HG02571 (cell line): ENCODE data around the gene PLIN3.
"Not testable (repeated sequence)": the region's sequence is repeated elsewhere in the genome, so short reads cannot be mapped to it uniquely, and the experiment has no call there.

Experiments used
- ATAC-seq: cut with Tn5 transposase; IDR thresholded peaks from one replicate; pipeline ENCODE4 v1.9.1; 2021; ENCODE audit warnings: mild to moderate bottlenecking, moderate library complexity; ENCODE audit not compliant: unreplicated experiment

Gene PLIN3

GRCh38 chr19:4891066-4891465, 23.6 kb upstream of the PLIN3 start:
- no peak for ATAC-seq

GRCh38 chr19:4889034-4889815, 21.8 kb upstream of the PLIN3 start:
- ATAC-seq, result no peak

- ATAC-seq, result not testable (repeated sequence)
Measured at GRCh38 chr19:4887803-4888202, 20.3 kb upstream of the PLIN3 start.

DNA sequence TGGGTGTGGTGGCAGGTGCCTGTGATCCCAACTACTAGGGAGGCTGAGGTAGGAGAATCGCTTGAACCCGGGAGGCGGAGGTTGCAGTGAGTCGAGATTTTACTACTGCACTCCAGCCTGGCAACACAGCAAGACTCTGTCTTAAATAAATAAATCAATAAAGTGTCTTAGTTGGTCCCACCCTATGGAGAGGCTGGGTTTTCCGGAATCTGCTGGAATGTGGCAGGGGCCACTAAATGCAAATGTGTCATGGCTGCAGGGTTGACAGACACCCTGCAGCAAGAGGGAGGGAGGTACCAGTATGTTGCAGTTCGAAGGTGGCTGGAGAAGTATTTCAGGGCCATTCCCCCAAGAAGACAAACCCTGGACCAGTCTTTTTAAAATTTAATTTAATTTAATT, 17.5 kb upstream of the PLIN3 start:
- ATAC-seq, result not testable (repeated sequence)

DNA sequence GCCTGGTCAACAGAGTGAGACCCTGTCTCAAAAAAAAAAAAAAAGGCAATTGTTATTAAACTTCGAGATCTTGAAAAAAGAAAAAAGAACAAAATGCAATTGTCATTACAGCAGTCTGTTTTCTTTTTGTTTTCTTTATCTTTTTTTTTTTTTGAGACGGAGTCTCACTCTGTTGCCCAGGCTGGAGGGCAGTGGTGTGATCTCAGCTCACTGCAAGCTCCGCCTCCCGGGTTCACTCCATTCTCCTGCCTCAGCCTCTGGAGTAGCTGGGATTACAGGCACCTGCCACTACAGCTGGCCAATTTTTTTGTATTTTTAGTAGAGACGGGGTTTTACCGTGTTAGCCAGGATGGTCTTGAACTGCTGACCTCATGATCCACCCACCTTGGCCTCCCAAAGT, 15.4 kb upstream of the PLIN3 start:
- ATAC-seq, result not testable (repeated sequence)

- ATAC-seq, result no peak
Measured at GRCh38 chr19:4879041-4879440, 11.6 kb upstream of the PLIN3 start.

DNA sequence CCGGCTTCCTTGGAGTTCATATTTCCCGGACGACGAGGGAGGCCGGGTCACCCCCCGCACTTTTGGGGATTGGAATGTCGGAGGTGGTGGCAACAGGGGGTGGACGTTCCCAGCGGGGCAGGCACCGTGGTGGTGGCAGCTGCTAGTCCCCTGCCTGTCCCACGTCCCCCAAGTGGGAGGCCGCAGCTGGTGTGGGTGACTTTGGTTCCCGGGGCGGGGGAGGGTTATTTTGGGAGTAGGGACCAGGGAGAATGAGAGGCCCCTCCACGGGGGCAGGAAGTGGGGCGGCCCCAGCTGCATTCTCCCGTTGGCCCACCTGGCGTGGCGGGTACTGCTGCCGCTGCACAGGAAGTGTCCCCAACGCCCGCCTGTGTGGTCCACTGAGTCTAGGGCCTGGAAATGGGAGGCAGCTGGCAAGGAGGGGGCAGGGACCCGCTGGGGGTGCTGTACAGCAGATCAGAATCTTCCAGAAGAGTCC, 11.1 kb upstream of the PLIN3 start:
- ATAC-seq, result no peak

- ATAC-seq, result no peak
Measured at GRCh38 chr19:4877753-4878490, 10.5 kb upstream of the PLIN3 start.

- ATAC-seq, result no peak
Measured at GRCh38 chr19:4873930-4874329, 6.5 kb upstream of the PLIN3 start.

GRCh38 chr19:4871711-4872110, 4.2 kb upstream of the PLIN3 start:
- ATAC-seq, result no peak

DNA sequence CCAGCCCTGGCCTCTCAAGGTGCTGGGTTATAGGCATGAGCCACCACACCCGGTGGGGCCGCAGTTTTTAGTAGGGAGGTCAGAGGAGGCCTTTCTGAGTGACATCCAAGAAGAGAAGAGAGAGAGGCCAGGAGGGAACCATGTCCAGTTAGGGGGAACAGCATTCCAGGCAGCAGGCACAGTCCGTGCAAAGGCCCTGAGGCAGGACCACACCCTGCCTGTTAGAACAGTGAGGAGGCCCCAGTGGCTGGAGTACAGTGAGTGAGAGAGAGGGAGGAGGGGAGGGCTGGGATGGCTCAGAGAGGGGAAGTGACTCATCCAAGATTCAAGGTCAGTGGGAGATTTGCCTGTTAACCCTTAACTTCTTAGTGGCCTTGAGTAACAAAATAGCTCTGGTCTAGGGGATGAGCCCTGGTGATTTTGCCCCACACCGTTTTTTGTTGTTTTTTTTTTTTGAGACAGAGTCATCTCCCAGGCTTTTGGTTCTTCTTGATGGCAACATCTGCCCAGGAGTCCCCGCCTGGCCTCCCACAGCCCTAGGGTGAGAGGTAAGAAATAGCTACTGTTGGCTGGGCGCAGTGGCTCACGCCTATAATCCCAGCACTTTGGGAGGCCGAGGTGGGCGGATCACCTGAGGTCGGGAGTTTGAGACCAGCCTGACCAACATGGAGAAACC, 2.7 kb upstream of the PLIN3 start:
- no peak for ATAC-seq

GRCh38 chr19:4868286-4868834, 893 bp upstream of the PLIN3 start:
- no peak for ATAC-seq

- ATAC-seq, result no peak
Measured at GRCh38 chr19:4866595-4867424, 657 bp downstream of the PLIN3 start.

GRCh38 chr19:4861147-4861546, 6.3 kb downstream of the PLIN3 start:
- ATAC-seq, result no peak

- no peak for ATAC-seq
Measured at GRCh38 chr19:4859697-4860096, 7.8 kb downstream of the PLIN3 start.

GRCh38 chr19:4856468-4856867, 11.0 kb downstream of the PLIN3 start:
- not testable (repeated sequence) for ATAC-seq

DNA sequence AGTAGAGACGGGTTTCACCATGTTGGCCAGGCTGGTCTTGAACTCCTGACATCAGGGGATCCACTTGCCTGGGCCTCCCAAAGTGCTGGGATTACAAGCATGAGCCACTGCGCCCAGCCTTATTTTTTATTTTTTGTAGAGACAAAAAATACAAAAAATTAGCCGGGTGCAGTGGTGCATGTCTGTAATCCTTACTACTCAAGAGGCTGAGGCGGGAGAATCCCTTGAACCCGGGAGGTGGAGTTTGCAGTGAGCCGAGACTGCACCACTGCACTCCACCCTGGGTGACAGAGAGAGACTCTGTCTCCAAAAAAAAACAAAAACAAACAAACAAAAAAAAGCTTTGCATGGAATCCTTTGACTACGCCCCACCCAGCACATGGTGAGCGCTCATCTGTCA, 14.0 kb downstream of the PLIN3 start:
- ATAC-seq, result not testable (repeated sequence)

GRCh38 chr19:4852484-4852883, 15.0 kb downstream of the PLIN3 start:
- no peak for ATAC-seq

GRCh38 chr19:4851551-4852290, 15.7 kb downstream of the PLIN3 start:
- ATAC-seq, result no peak

DNA sequence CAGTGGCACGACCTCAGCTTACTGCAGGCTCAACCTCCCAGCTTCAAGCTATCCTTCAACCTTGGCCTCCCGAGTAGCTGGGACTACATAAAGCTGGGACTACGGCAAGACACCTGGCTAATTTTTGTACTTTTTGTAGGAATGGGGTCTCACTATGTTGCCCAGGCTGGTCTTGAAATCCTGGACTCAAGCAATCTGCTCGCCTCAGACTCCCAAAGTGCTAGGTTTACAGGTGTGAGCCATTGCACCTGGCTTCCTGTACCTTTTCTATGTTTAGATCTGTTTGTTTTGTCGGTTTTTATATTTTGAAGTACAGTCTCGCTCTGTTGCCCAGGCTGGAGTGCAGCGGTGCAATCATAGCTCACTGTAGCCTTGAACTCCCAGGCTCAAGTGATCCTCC, 18.4 kb downstream of the PLIN3 start:
- no peak for ATAC-seq
